Measurements from ENCODE around the gene DDX4. TPM values are rescaled to one million over a fixed set of nuclear protein-coding genes. Genes with fewer than 3 reads are reported as not detected.
"Not testable (repeated sequence)": the region's sequence is repeated elsewhere in the genome, so short reads cannot be mapped to it uniquely, and the experiment has no call there.

DDX4 gene
- total RNA-seq, 1 donor from 2014 or later, result not detected

DNA sequence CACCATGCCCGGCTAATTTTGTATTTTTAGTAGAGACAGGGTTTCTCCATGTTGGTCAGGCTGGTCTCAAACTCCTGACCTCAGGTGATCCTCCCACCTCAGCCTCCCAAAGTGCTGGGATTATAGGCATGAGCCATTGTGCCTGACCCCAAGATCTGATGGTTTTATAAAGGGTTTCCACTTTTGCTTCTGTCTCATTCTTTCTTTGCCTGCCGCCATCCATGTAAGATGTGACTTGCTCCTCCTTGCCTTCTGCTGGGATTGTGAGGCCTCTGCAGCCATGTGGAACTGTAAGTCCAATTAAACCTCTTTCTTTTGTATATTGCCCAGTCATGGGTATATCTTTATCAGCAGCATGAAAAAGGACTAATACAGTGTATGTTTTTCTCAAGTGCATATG is 18.8 kb upstream of the DDX4 start:
- H3K9me3 ChIP-seq (ENCODE audit: control insufficient read depth in 3 of 3, low read length in 3 of 3); H3K27ac ChIP-seq (ENCODE audit: low read depth, low read length); H3K9ac ChIP-seq (ENCODE audit: low read depth in 1 of 3, low read length in 3 of 3); H3K27me3 ChIP-seq (ENCODE audit: control insufficient read depth in 3 of 3, insufficient read depth in 3 of 3, low read length in 3 of 3); H3K4me1 ChIP-seq (ENCODE audit: control insufficient read depth in 3 of 3, insufficient read depth in 3 of 3, low read length in 3 of 3); H3K4me3 ChIP-seq (ENCODE audit: low read length in 3 of 3); H3K36me3 ChIP-seq (ENCODE audit: control insufficient read depth in 3 of 3, insufficient read depth in 3 of 3, low read length in 3 of 3): not testable (repeated sequence)

DNA sequence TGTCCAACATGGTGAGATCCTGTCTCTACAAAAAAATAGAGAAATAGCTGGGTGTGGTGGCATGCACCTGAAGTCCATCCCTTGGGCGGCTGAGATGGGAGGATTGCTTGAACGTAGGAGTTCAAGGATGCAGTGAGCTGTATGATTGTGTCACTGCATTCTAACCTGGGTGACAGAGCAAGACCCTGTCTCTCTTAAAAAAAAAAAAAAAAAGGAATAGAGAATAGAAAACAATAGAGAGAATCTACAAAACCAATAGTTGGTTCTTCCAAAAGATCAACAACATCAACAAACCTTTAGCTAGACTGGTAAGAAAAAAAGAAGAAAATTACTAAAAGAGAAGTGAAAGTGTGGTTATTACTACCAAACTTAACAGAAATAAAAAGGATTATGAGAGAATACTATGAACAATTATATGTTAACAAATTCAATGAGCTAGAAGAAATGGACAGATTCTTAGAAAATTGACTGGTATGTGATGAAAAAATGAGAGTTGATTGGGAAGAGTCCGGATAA is 17.6 kb upstream of the DDX4 start:
- no peaks in the 10 kb centered on the region for H3K27me3 ChIP-seq (ENCODE audit: control insufficient read depth in 3 of 3, insufficient read depth in 3 of 3, low read length in 3 of 3)
- H3K4me1 ChIP-seq (ENCODE audit: control insufficient read depth in 3 of 3, insufficient read depth in 3 of 3, low read length in 3 of 3), result no peaks in the 10 kb centered on the region
- H3K9ac ChIP-seq (ENCODE audit: low read depth in 1 of 3, low read length in 3 of 3), result no peak overlapping the region
- no peaks in the 10 kb centered on the region for H3K9me3 ChIP-seq (ENCODE audit: control insufficient read depth in 3 of 3, low read length in 3 of 3)
- H3K27ac ChIP-seq (ENCODE audit: low read depth, low read length), result no peak overlapping the region
- no peaks in the 10 kb centered on the region for H3K36me3 ChIP-seq (ENCODE audit: control insufficient read depth in 3 of 3, insufficient read depth in 3 of 3, low read length in 3 of 3)
- no peak overlapping the region for H3K4me3 ChIP-seq (ENCODE audit: low read length in 3 of 3)

- Histone ChIP-seq H3K4me3 (ENCODE audit: low read length in 3 of 3) (no peak overlapping the region), H3K27ac (ENCODE audit: low read depth, low read length) (no peak overlapping the region), H3K4me1 (ENCODE audit: control insufficient read depth in 3 of 3, insufficient read depth in 3 of 3, low read length in 3 of 3) (no peaks in the 10 kb centered on the region)
Observed at GRCh38 chr5:55724281-55724680, 13.6 kb upstream of the DDX4 start.

GRCh38 chr5:55731848-55732247 is 6.0 kb upstream of the DDX4 start:
- no peaks in the 10 kb centered on the region for H3K4me1 ChIP-seq (ENCODE audit: control insufficient read depth in 3 of 3, insufficient read depth in 3 of 3, low read length in 3 of 3)
- no peak overlapping the region for H3K4me3 ChIP-seq (ENCODE audit: low read length in 3 of 3)
- no peak overlapping the region for H3K9ac ChIP-seq (ENCODE audit: low read depth in 1 of 3, low read length in 3 of 3)
- H3K27me3 ChIP-seq (ENCODE audit: control insufficient read depth in 3 of 3, insufficient read depth in 3 of 3, low read length in 3 of 3), result no peaks in the 10 kb centered on the region
- H3K36me3 ChIP-seq (ENCODE audit: control insufficient read depth in 3 of 3, insufficient read depth in 3 of 3, low read length in 3 of 3), result no peaks in the 10 kb centered on the region
- H3K9me3 ChIP-seq (ENCODE audit: control insufficient read depth in 3 of 3, low read length in 3 of 3), result no peaks in the 10 kb centered on the region
- no peak overlapping the region for H3K27ac ChIP-seq (ENCODE audit: low read depth, low read length)

More at GRCh38 chr5:55724281-55724680, 13.6 kb upstream of the DDX4 start:
- Histone ChIP-seq H3K36me3 (ENCODE audit: control insufficient read depth in 3 of 3, insufficient read depth in 3 of 3, low read length in 3 of 3) (no peaks in the 10 kb centered on the region), H3K27me3 (ENCODE audit: control insufficient read depth in 3 of 3, insufficient read depth in 3 of 3, low read length in 3 of 3) (no peaks in the 10 kb centered on the region), H3K9ac (ENCODE audit: low read depth in 1 of 3, low read length in 3 of 3) (no peak overlapping the region), H3K9me3 (ENCODE audit: control insufficient read depth in 3 of 3, low read length in 3 of 3) (no peaks in the 10 kb centered on the region)

- no peak overlapping the region for H3K4me3 ChIP-seq (ENCODE audit: low read length in 3 of 3)
- H3K9ac ChIP-seq (ENCODE audit: low read depth in 1 of 3, low read length in 3 of 3), result no peak overlapping the region
- H3K4me1 ChIP-seq (ENCODE audit: control insufficient read depth in 3 of 3, insufficient read depth in 3 of 3, low read length in 3 of 3), result no peaks in the 10 kb centered on the region
- H3K9me3 ChIP-seq (ENCODE audit: control insufficient read depth in 3 of 3, low read length in 3 of 3), result no peaks in the 10 kb centered on the region
- no peak overlapping the region for H3K27ac ChIP-seq (ENCODE audit: low read depth, low read length)
- H3K36me3 ChIP-seq (ENCODE audit: control insufficient read depth in 3 of 3, insufficient read depth in 3 of 3, low read length in 3 of 3), result no peaks in the 10 kb centered on the region
- H3K27me3 ChIP-seq (ENCODE audit: control insufficient read depth in 3 of 3, insufficient read depth in 3 of 3, low read length in 3 of 3), result no peaks in the 10 kb centered on the region
Observed at GRCh38 chr5:55732585-55732984, 5.3 kb upstream of the DDX4 start.

GRCh38 chr5:55734658-55735057 is 3.2 kb upstream of the DDX4 start:
- Histone ChIP-seq H3K27me3 (ENCODE audit: control insufficient read depth in 3 of 3, insufficient read depth in 3 of 3, low read length in 3 of 3) (no peaks in the 10 kb centered on the region), H3K27ac (ENCODE audit: low read depth, low read length) (no peak overlapping the region), H3K36me3 (ENCODE audit: control insufficient read depth in 3 of 3, insufficient read depth in 3 of 3, low read length in 3 of 3) (no peaks in the 10 kb centered on the region), H3K9ac (ENCODE audit: low read depth in 1 of 3, low read length in 3 of 3) (no peak overlapping the region), H3K9me3 (ENCODE audit: control insufficient read depth in 3 of 3, low read length in 3 of 3) (no peaks in the 10 kb centered on the region), H3K4me1 (ENCODE audit: control insufficient read depth in 3 of 3, insufficient read depth in 3 of 3, low read length in 3 of 3) (no peaks in the 10 kb centered on the region), H3K4me3 (ENCODE audit: low read length in 3 of 3) (no peak overlapping the region)

GRCh38 chr5:55742778-55743177 is 4.9 kb downstream of the DDX4 start:
- Histone ChIP-seq H3K4me3 (ENCODE audit: low read length in 3 of 3) (no peak overlapping the region), H3K4me1 (ENCODE audit: control insufficient read depth in 3 of 3, insufficient read depth in 3 of 3, low read length in 3 of 3) (no peaks in the 10 kb centered on the region), H3K36me3 (ENCODE audit: control insufficient read depth in 3 of 3, insufficient read depth in 3 of 3, low read length in 3 of 3) (no peaks in the 10 kb centered on the region), H3K27me3 (ENCODE audit: control insufficient read depth in 3 of 3, insufficient read depth in 3 of 3, low read length in 3 of 3) (no peaks in the 10 kb centered on the region), H3K9me3 (ENCODE audit: control insufficient read depth in 3 of 3, low read length in 3 of 3) (no peaks in the 10 kb centered on the region), H3K27ac (ENCODE audit: low read depth, low read length) (no peak overlapping the region), H3K9ac (ENCODE audit: low read depth in 1 of 3, low read length in 3 of 3) (no peak overlapping the region)

DNA sequence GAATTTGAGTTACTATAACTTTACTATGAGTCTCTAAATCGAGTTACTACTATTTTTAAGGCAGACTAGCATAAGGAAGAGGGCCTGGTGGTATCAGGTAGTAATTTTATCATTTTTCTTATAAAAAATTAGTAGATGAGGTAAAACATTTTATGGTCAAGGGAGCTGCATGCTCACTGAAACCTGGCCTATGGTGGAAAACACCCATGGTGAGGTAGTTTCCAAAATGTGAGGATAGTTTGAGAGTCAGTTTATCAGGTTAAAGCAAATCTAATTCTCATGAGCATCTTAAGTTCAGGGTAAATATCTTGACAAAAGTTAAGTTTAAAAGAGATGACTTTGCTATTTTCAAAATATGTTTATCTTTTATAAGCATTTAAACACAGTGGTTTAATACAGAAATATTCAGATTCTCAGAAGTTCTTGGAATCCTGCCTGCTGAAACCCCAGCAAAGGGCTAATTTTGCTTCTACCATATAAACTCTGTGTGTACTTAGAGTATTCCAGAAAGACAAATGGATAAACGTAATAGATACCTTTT is 10.0 kb downstream of the DDX4 start:
- H3K4me1 ChIP-seq (ENCODE audit: control insufficient read depth in 3 of 3, insufficient read depth in 3 of 3, low read length in 3 of 3), result no peaks in the 10 kb centered on the region
- no peaks in the 10 kb centered on the region for H3K36me3 ChIP-seq (ENCODE audit: control insufficient read depth in 3 of 3, insufficient read depth in 3 of 3, low read length in 3 of 3)

GRCh38 chr5:55749387-55749786 is 11.5 kb downstream of the DDX4 start:
- Histone ChIP-seq H3K9ac (ENCODE audit: low read depth in 1 of 3, low read length in 3 of 3) (no peak overlapping the region), H3K4me3 (ENCODE audit: low read length in 3 of 3) (no peak overlapping the region), H3K36me3 (ENCODE audit: control insufficient read depth in 3 of 3, insufficient read depth in 3 of 3, low read length in 3 of 3) (no peaks in the 10 kb centered on the region), H3K4me1 (ENCODE audit: control insufficient read depth in 3 of 3, insufficient read depth in 3 of 3, low read length in 3 of 3) (no peaks in the 10 kb centered on the region), H3K27me3 (ENCODE audit: control insufficient read depth in 3 of 3, insufficient read depth in 3 of 3, low read length in 3 of 3) (no peaks in the 10 kb centered on the region), H3K9me3 (ENCODE audit: control insufficient read depth in 3 of 3, low read length in 3 of 3) (no peaks in the 10 kb centered on the region), H3K27ac (ENCODE audit: low read depth, low read length) (no peak overlapping the region)

More for the DNA sequence above, 10.0 kb downstream of the DDX4 start:
- Histone ChIP-seq H3K27me3 (ENCODE audit: control insufficient read depth in 3 of 3, insufficient read depth in 3 of 3, low read length in 3 of 3) (no peaks in the 10 kb centered on the region), H3K4me3 (ENCODE audit: low read length in 3 of 3) (no peak overlapping the region), H3K9ac (ENCODE audit: low read depth in 1 of 3, low read length in 3 of 3) (no peak overlapping the region), H3K9me3 (ENCODE audit: control insufficient read depth in 3 of 3, low read length in 3 of 3) (no peaks in the 10 kb centered on the region), H3K27ac (ENCODE audit: low read depth, low read length) (no peak overlapping the region)

DNA sequence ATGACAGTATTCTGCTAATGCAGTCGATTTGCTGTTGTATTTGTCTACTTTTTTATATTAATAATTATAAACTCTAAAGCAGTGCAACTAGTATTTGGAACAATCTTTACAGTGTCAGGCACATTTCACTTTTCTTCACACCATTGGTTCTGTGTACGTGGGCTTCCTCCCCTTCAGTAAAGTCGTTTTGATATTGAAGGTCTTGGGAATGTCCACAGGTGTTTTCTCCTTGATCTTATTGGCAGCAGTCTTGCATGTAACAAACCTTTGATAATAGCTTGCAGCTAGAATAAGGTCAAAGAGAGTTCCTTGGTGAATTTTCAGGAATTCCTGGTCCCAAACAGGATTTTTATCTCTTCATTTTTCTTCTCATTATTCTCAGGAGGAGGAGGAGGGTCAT is 12.2 kb downstream of the DDX4 start:
- Histone ChIP-seq H3K4me1 (ENCODE audit: control insufficient read depth in 3 of 3, insufficient read depth in 3 of 3, low read length in 3 of 3) (no peaks in the 10 kb centered on the region), H3K9me3 (ENCODE audit: control insufficient read depth in 3 of 3, low read length in 3 of 3) (no peaks in the 10 kb centered on the region), H3K27me3 (ENCODE audit: control insufficient read depth in 3 of 3, insufficient read depth in 3 of 3, low read length in 3 of 3) (no peaks in the 10 kb centered on the region), H3K4me3 (ENCODE audit: low read length in 3 of 3) (no peak overlapping the region), H3K36me3 (ENCODE audit: control insufficient read depth in 3 of 3, insufficient read depth in 3 of 3, low read length in 3 of 3) (no peaks in the 10 kb centered on the region), H3K9ac (ENCODE audit: low read depth in 1 of 3, low read length in 3 of 3) (no peak overlapping the region), H3K27ac (ENCODE audit: low read depth, low read length) (no peak overlapping the region)
